Activated CD4-positive, alpha-beta T cell treated with anti-CD3 and anti-CD28 coated beads, Interleukin-2, amount 50 U/mL, for 48 hours (primary cell): ENCODE measurements around the gene HEXD.
A peak's percentile ranks its signal among the peaks of the same experiment; 100 is the strongest.
"Not testable (repeated sequence)": the region's sequence is repeated elsewhere in the genome, so short reads cannot be mapped to it uniquely, and the experiment has no call there.

Experiments
- DNase-seq, 2 experiments: peaks; one replicate each; pipeline ENCODE4 v3.0.0-alpha.2; 2020

Gene HEXD

GRCh38 chr17:82397449-82398335, 20.5 kb upstream of the HEXD start:
- no peak for DNase-seq

GRCh38 chr17:82399041-82399441, 19.1 kb upstream of the HEXD start:
- DNase-seq: no peak

GRCh38 chr17:82399601-82400101, 18.5 kb upstream of the HEXD start:
- no peak for DNase-seq

GRCh38 chr17:82400206-82400605, 17.9 kb upstream of the HEXD start:
- DNase-seq: no peak

- DNase-seq: peak; percentile 57 to 67
These were observed 17.3 kb upstream of the HEXD start for GRCh38 chr17:82400830-82401229.

GRCh38 chr17:82402865-82403264, 15.3 kb upstream of the HEXD start:
- no peak for DNase-seq

GRCh38 chr17:82403662-82404660, 14.2 kb upstream of the HEXD start:
- no peak for DNase-seq

- no peak for DNase-seq
These were observed 13.1 kb upstream of the HEXD start for GRCh38 chr17:82405051-82405450.

GRCh38 chr17:82406131-82406671, 11.9 kb upstream of the HEXD start:
- no peak for DNase-seq

- DNase-seq: no peak
These were observed 10.9 kb upstream of the HEXD start for GRCh38 chr17:82407255-82407654.

- DNase-seq: no peak
These were observed 9.7 kb upstream of the HEXD start for GRCh38 chr17:82408288-82408937.

- DNase-seq: no peak
These were observed 9.2 kb upstream of the HEXD start for GRCh38 chr17:82408938-82409318.

GRCh38 chr17:82410014-82410716, 8.0 kb upstream of the HEXD start:
- no peak for DNase-seq

GRCh38 chr17:82411396-82412053, 6.6 kb upstream of the HEXD start:
- DNase-seq: no peak

GRCh38 chr17:82412081-82412480, 6.1 kb upstream of the HEXD start:
- not testable (repeated sequence) for DNase-seq

GRCh38 chr17:82412535-82413520, 5.3 kb upstream of the HEXD start:
- DNase-seq: no peak

GRCh38 chr17:82414548-82415281, 3.4 kb upstream of the HEXD start:
- DNase-seq: peak; percentile 78 to 83

- no peak for DNase-seq
These were observed 2.8 kb upstream of the HEXD start for GRCh38 chr17:82415336-82415735.

GRCh38 chr17:82415786-82416185, 2.4 kb upstream of the HEXD start:
- DNase-seq: no peak
